D721Med (cell line): Measurements from ENCODE around the gene CMTM3.
"Not testable (repeated sequence)": the region's sequence is repeated elsewhere in the genome, so short reads cannot be mapped to it uniquely, and the experiment has no call there.

Experiments
- DNase-seq: peaks from one replicate; pipeline ENCODE4 v3.0.0; 2011; ENCODE audit warnings: low spot score; ENCODE audit not compliant: insufficient read length
- FAIRE-seq: peaks from 2 replicates; lab custom pipeline; 2011; peaks lifted over from hg19 to GRCh38; lab: Jason Lieb, UNC
- CTCF ChIP-seq: IDR thresholded peaks from 2 replicates; pipeline ENCODE4 v1.5.1; 2012; ENCODE audit warnings: mild to moderate bottlenecking, control low read depth; ENCODE audit not compliant: insufficient read depth; ENCODE audit errors: missing control alignments

The CMTM3 gene

GRCh38 chr16:66656547-66656946, 52.0 kb downstream of the CMTM3 start:
- no peak for FAIRE-seq
- no peak for TF ChIP-seq CTCF
- DNase-seq: no peak

- FAIRE-seq (no peak), DNase-seq (no peak)
- no peak for TF ChIP-seq CTCF
Observed at GRCh38 chr16:66658143-66658859, 53.8 kb downstream of the CMTM3 start.

GRCh38 chr16:66658860-66659190, 54.3 kb downstream of the CMTM3 start:
- DNase-seq (no peak), FAIRE-seq (no peak)
- TF ChIP-seq CTCF: no peak

- FAIRE-seq (no peak), DNase-seq (no peak)
- no peak for TF ChIP-seq CTCF
Observed at GRCh38 chr16:66660422-66661209, 56.1 kb downstream of the CMTM3 start.

- FAIRE-seq (no peak), DNase-seq (no peak)
- TF ChIP-seq CTCF: no peak
Observed at GRCh38 chr16:66661210-66661560, 56.7 kb downstream of the CMTM3 start.

GRCh38 chr16:66661671-66662346, 57.3 kb downstream of the CMTM3 start:
- not testable (repeated sequence) for DNase-seq, FAIRE-seq

- FAIRE-seq (no peak), DNase-seq (no peak)
- no peak for TF ChIP-seq CTCF
Observed at GRCh38 chr16:66662445-66663194, 58.1 kb downstream of the CMTM3 start.
